HG03060 (cell line): Measurements from ENCODE around the gene IGLL1.
"Not testable (repeated sequence)": the region's sequence is repeated elsewhere in the genome, so short reads cannot be mapped to it uniquely, and the experiment has no call there.

ENCODE experiments used
- ATAC-seq: cut with Tn5 transposase; IDR thresholded peaks from one replicate; pipeline ENCODE4 v1.9.1; 2021; ENCODE audit warnings: low read depth, moderate number of reproducible peaks; ENCODE audit not compliant: unreplicated experiment

The IGLL1 gene

DNA sequence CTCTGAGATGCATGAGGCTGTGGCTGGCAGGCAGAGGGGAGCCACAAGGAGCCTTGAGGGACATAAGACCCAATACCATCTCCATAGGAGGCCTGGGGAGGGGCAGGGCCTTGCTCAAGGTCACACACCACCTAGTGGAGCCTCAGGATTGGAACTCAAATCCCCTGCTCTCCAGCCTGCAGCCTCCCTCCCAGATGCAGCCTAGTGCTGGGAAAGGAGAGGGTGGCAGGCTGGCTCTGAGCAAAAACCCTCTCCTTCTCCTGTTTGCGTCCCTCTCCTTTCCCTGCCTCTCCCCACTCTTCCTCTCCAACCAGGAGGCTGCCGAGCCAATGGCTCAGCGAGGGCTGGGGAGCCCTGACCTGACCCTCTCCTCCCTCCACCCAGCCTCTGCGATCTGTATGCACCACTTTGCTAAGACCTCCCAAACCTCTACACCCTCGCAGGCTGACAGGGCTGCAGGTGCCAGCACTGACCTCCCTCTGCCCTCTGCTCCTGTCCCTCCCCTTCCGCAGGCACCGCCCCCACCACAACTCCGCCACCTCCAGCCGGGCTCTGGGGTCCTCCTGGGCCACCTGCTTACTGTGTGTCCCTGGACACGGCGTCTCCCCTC is 14.7 kb downstream of the IGLL1 start:
- ATAC-seq, result no peak

DNA sequence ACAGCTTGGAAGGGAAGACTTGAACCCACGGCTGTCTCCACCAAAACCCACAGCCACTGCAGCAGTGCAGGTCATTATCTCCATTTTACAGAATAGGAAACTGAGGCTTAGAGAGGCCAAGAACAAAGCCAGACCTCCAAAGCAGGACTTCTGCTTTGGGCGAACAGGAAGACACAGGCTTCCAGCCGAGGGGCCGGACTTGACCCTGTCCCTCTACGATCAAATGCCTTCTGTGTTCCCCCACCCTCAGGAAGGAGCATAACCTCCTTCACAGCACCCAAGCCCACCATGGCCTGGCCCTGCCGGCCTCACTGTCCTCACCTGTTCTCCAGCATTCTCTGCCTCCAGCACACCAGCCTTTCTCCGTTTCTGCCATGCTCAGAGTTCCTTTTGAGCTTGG is 15.8 kb downstream of the IGLL1 start:
- ATAC-seq, result no peak

DNA sequence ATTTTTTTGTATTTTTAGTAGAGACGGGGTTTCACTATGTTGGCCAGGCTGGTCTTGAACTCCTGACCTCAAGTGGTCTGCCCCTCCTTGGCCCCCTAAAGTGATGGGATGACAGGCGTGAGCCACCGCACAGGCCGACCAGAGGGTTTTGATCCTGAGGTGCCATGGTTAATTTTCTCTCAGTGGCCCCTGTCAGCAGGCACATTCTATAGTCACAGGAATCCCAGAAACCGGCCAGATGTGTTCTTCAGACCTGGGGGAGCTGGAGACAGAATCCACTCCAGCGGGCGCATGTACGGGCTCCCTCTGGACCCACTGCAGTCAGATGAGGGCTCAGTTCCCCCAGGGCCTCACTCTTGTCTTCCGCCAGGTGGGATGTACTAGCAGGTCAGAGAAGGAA is 17.0 kb downstream of the IGLL1 start:
- ATAC-seq, result no peak

DNA sequence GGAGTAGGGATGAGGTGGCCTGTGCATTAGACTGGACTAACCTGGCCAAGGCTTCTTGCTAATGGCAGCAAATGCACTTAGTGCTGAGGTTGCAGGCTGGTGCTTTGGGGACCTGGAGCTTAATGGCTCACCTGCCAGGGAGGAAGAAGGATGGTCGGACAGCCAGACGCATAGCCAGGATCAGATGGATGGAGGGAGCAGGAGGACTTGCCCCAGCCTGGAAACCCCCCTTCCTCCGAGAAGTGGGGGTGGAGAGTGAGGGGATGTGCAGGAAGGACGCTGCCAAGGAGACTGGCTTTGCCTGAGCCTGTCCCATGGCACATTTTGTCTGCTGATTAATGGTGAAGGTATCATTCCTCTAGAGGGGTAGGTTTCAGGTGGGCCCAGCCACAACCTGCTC is 17.9 kb downstream of the IGLL1 start:
- ATAC-seq, result no peak

DNA sequence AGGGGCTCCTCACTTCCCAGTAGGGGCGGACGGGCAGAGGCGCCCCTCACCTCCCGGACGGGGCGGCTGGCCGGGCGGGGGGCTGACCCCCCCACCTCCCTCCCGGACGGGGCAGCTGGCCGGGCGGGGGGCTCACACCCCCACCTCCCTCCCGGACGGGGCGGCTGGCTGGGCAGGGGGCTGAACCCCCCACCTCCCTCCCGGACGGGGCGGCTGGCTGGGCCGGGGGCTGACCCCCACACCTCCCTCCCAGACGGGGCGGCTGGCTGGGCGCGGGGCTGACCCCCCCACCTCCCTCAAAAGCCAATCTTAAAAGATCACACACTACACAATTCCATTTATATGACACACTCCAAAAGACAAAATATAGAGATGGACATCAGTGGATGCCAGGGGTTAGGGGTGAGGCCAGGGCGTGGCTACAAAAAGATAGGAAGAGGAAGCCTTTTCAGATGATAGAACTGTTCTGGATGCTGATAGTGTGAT is 19.0 kb downstream of the IGLL1 start:
- ATAC-seq, result not testable (repeated sequence)

DNA sequence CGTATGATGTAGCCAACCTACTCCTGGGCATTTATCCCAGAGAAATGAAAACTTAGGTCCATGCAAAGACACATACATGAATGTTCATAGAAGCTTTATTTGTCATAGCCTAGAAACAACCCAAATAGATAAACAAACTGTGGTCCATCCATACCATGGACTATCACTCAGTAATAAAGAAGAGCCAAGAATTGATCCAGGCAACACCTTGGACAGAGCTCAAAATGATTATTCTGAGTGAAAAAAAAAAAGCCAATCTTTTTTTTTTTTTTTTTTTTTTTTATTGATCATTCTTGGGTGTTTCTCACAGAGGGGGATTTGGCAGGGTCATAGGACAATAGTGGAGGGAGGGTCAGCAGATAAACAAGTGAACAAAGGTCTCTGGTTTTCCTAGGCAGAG is 19.9 kb downstream of the IGLL1 start:
- ATAC-seq, result not testable (repeated sequence)

DNA sequence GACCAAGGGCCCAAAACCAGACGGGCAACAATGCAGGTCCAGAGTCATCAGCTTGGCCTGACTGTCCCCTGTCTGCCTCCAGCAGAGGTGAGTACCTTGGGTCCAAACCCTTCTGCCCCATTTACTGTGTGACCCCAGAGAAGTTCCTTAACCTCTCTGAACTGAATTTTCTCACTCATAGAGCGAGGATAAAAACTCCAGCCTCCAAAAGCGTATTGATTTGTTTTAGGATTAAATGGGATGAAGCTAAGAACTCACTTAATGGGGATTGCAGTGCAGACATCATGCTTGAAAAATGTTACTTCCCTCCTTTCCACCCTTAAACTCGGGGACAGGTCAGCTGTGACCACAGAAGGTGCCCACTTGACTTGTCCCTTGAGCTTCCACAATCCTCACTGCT is 22.6 kb downstream of the IGLL1 start:
- no peak for ATAC-seq

DNA sequence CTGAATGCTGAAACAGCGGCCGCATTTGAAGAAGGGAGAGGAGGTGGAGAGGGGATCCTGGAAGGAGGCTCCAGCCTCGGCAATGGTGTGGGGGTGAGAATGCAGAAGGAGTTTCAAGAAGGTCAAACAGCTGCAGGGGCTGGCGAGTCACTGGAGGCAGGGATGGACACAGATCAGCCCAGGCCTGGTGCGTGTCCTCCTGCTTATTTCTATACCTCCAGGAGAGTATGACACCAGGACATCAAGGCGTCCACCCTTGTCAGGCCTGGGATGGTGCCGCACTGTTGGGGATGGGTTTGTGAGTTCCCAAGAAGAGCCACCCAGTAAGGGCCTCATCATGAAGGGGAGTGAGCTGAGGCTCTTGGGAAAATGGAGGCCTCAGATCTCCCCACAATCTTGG is 23.1 kb downstream of the IGLL1 start:
- no peak for ATAC-seq

DNA sequence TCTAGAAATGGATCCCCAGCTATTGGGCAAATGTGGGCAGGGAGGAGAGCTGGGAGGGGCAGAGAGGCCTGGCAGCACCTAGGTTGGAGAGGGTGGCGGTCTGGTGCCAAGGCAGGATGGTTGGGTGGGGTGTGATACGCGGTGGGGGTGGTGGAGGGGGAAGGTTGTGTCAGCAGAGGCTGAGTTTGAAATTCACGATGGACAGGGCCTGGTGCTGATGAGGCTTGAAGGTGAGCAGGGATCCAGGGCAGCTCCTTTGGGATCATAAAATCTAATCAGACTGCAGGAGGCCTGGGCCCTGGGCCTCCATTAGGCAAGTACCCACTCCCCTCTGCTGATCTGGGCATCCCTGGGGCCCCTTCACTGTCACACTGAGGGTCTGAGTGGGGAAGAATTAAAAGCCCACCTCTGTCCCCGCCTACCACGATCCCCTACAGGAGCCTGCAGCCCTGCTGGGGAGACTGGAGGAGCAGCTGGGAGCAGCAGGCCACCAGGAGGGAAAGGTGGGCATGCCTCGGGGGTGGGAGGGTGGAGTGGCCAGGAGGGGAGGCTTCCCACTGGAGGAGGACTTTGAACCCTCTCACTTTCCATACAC is 24.0 kb downstream of the IGLL1 start:
- ATAC-seq, result no peak

DNA sequence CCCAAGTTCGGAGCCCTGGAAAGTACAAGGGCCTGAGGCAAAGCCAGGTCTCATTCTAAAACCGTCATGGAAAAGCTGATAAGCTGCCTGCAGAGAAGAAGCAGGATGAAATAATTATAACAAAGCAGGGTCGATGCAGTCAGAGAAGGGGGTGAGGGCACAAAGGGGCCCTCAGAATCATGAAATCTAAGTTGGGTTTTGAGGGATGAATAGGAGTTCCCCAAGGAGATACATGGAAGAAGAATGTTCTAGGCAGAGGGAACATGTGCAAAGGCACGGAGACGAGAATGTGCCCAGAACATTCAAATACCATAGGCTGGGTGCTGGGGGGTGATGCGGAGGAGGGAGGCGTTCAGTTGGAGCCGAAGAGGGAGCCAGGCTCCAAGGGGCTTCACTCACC is 25.0 kb downstream of the IGLL1 start:
- ATAC-seq, result no peak

DNA sequence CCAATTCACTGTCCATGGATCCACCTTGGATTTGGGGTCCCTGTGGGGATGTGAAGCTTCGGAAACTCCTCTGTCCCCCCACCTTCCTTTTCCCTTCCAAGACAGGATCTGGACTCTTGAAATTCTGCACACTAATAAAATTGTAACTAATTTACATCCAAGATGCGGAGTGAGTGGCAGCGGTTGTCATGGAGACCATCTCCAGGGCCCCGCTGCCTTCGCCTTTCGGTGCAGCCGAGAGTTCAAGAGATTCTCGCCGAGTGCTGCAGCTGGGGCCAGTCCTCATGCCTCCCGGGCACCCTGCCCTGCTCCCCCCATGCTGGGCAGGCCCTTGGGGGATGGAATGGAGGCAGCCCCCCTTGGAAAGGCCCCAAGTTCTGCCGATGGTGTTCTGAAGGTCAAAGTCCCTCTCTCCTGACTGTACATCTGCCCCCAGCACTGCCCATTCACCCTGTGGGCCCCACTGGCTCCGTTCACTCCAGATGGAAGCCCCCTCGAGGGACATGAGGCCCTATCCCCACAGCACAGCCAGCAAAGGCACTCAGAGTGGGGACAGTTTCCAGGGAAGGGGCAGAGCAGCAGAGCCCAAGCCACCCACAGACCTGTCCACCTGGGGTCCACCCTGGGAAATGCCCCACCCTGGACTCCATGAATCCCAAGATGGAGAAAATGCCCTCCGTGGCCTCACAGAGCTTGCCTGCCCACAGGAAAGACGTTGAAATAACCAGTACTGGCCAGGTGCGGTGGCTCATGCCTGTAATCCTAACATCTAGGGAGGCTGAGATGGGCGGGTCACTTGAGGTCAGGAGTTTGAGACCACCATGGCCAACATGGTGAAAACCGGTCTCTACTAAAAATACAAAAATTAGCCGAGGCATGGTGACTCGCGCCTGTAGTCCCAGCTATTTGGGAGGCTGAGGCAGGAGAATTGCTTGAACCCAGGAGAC is 25.9 kb downstream of the IGLL1 start:
- no peak for ATAC-seq

DNA sequence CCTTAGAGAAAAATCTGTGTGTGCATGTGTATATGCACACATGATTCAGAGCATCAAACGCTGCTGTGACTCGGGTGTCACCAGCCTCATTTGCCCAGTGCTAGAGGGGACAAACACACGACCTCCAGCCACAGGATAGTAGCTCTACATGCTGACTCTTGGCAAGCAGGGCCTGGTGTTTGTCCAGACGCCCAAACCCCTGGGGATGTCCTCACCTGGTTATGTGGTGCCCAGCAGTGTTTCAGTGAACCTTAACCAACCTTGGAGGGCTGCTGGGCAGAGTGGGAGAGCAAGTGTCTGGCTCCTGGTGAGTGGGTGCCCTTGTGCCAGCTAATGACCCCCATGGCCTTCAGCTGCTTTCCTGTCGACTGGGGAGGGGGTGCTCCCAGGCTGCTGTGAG is 26.7 kb downstream of the IGLL1 start:
- no peak for ATAC-seq

DNA sequence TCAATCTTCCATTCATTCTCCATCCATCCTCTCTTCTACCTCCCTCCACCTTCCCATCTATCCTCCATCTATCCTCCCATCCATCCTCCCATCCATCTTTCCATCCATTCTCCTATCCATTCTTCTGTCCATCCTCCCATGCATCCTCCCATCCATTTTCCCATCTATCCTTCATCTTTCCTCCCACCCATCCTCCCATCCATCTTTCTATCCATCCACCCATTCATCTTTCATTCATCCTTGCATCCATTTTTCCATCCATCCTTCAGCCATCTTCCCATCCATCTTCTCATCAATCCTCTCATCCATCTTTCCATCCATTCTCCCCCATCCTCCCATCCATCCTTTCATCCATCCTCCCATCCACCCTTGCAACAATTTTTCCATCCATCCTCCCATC is 27.5 kb downstream of the IGLL1 start:
- no peak for ATAC-seq

DNA sequence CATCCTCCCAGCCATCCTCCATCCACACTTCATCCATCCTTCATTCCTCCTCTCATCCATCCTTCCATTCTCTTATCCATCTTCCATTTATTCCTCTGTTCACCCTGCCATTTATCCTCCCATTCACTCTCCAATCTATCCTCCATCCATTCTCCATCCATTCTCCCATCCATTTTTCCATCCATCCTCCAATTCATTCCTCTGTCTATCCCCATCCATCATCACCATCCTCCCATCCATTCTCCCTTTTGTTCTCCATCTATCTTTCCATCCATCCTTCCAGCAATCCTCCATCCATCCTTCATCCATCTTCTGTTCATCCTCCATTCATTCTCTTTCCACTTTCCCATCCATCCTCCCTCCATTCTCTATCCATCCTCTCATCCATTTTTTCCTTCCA is 28.7 kb downstream of the IGLL1 start:
- no peak for ATAC-seq

DNA sequence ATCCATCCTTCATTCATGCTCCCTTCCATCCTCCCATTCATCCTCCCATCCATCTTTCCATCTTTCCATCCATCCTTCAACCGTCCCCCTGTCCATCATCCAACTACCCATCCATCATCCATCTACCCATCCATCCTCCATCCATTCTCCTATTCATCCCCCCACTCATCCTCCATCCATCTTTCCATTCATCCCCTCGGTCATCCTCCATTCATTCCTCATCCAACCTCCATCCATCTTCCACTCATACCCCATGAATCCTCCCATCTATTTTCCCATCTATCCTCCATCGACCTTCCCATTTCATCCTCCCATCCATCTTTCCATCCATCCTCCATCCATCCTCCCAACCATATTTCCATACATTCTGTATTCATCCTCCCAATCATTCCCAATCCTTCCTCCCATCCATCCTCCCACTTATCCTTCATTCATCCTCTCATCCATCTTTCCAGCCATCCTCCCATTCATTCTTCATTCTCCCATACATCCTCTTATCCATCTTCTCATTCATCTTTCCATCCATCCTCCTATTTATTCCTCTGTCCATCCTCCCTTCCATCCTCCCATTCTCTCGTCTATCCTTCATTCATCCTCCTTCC is 29.9 kb downstream of the IGLL1 start:
- no peak for ATAC-seq

DNA sequence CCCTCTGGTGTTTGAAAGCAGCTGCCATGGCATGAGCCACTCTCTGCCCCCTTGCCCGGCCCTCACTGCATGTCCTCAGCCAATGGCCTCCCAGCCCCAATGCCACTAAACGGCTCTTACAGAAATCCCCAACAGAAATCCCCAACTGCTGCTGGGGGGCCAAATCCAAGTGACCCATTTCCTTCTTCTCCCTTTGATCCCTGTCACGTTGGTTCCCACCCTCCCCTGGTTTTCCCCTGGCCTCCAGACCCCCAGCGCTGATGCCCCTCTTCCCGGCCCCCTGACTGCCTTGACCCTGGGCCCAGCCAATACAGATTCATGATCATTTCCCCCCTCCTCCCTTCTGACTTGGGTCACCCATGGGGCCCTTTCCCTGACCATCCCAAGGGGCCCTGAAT is 30.9 kb downstream of the IGLL1 start:
- ATAC-seq, result no peak

DNA sequence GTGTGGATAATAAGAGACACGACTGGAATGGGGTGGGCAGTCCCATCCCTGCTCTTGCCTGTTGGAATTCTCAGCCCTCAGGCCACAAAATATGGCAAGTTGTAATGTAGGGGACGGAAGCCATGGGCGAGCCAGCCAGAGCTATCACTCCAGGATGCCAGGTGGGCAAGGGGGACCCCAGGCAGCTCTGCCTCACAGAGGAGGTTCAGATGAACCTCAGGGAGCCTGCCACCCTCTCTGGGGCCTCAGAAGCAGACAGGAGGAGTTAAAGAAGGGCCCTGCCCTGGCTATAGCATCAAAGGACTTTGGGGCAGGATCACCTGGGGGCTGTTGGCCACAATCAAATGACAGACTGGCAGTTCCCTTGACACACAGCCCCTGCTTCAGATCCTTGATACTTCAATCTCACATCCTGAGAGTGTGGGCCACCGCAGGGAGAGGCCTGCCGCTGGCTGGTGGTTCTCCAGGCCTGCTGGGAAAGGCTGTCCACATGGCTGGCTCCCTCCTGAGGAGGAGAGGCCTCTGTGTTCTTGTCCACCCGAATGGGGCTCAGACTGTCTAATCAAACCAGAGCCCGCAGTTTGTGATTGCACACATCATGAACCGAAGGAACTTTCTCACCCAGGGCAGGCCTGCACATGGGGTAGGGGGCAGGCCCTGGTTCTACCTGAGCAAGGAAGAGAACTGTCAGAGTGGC is 31.4 kb downstream of the IGLL1 start:
- ATAC-seq, result no peak

DNA sequence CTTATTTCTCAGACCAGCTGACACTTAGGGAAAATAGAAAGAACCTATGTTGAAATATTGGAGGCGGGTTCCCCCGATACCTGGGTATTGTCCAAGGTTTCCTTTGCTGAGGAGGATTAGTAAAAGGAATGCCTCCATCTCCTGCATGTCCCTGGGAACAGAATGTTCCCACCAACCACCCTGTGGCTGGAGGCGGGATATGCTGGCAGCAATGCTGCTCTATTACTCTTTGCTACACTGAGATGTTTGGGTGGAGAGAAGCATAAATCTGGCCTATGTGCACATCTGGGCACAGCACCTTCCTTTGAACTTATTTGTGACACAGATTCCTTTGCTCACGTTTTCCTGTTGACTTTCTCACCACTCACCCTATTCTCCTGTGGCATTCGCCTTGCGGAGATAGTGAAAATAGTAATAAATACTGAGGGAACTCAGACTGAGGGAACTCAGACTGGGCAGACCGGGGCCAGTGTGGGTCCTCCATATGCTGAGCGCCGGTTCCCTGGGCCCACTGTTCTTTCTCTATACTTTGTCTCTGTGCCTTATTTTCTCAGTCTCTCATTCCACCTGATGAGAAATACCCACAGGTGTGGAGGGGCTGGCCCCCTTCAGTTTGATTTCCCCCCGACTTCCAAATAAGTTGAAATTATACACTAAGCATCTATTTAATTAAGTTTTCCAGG is 32.1 kb downstream of the IGLL1 start:
- no peak for ATAC-seq

DNA sequence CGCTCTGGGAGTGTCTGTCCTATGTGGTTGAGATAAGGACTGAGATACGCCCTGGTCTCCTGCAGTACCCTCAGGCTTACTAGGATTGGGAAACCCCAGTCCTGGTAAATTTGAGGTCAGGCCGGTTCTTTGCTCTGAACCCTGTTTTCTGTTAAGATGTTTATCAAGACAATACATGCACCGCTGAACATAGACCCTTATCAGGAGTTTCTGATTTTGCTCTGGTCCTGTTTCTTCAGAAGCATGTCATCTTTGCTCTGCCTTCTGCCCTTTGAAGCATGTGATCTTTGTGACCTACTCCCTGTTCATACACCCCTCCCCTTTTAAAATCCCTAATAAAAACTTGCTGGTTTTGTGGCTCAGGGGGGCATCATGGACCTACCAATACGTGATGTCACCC is 32.7 kb downstream of the IGLL1 start:
- ATAC-seq, result not testable (repeated sequence)

DNA sequence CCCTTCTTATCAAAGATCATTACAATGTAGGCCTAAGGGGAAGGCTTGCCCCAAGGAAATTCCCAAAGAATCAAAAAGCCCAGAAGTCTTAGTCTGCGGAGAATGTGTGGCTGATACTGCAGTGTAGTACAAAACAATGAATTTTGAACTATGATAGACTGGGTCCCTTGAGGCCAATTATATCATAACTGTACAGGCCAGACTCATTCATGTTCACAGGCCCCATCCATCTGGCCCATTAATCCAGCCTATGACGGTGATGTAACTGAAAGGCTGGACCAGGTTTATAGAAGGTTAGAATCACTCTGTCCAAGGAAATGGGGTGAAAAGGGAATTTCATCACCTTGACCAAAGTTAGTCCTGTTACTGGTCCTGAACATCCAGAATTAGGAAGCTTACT is 35.2 kb downstream of the IGLL1 start:
- no peak for ATAC-seq
